ENCODE data around the gene CHRDL2. TPM values are rescaled to one million over a fixed set of nuclear protein-coding genes. Genes with fewer than 3 reads are reported as not detected.

The CHRDL2 gene
- polyA plus RNA-seq, 2 donors: 1.4 to 2.8 TPM

- Histone ChIP-seq H3K4me1 (ENCODE audit: control insufficient read depth in 2 of 2, insufficient read depth in 2 of 2, low read length in 1 of 2) (no peaks in the 10 kb centered on the region), H3K27ac (ENCODE audit: low read depth in 2 of 2, low read length in 1 of 2) (peak overlapping the region in 1 of 2 donors; percentile 33), H3K27me3 (ENCODE audit: control insufficient read depth in 1 of 2, insufficient read depth in 2 of 2, low read length in 2 of 2) (no peaks in the 10 kb centered on the region), H3K9me3 (ENCODE audit: control insufficient read depth in 2 of 2, insufficient read depth in 1 of 2, low read depth in 1 of 2, low read length in 1 of 2) (no peaks in the 10 kb centered on the region), H3K4me3 (ENCODE audit: low read depth in 1 of 2, low read length in 2 of 2) (no peak overlapping the region), H3K36me3 (ENCODE audit: control insufficient read depth in 2 of 2, insufficient read depth in 2 of 2, low read length in 1 of 2) (no peaks in the 10 kb centered on the region)
- 88 to 91% methylated on average over 5 of the region's 5 CpGs for WGBS, 2 donors
Measured at GRCh38 chr11:74719011-74719410, 12.2 kb downstream of the CHRDL2 start.

- H3K4me3 ChIP-seq (ENCODE audit: low read depth in 1 of 2, low read length in 2 of 2): no peak overlapping the region
- H3K27me3 ChIP-seq (ENCODE audit: control insufficient read depth in 1 of 2, insufficient read depth in 2 of 2, low read length in 2 of 2): no peaks in the 10 kb centered on the region
- H3K4me1 ChIP-seq (ENCODE audit: control insufficient read depth in 2 of 2, insufficient read depth in 2 of 2, low read length in 1 of 2): no peaks in the 10 kb centered on the region
- WGBS, 2 donors: 69 to 73% methylated on average over 5 of the region's 5 CpGs
- no peaks in the 10 kb centered on the region for H3K9me3 ChIP-seq (ENCODE audit: control insufficient read depth in 2 of 2, insufficient read depth in 1 of 2, low read depth in 1 of 2, low read length in 1 of 2)
- no peaks in the 10 kb centered on the region for H3K36me3 ChIP-seq (ENCODE audit: control insufficient read depth in 2 of 2, insufficient read depth in 2 of 2, low read length in 1 of 2)
- H3K27ac ChIP-seq (ENCODE audit: low read depth in 2 of 2, low read length in 1 of 2): peak overlapping the region; percentile 35 to 47
Measured at GRCh38 chr11:74717221-74717969, 13.8 kb downstream of the CHRDL2 start.

- H3K4me3 ChIP-seq (ENCODE audit: low read depth in 1 of 2, low read length in 2 of 2): no peak overlapping the region
- H3K27ac ChIP-seq (ENCODE audit: low read depth in 2 of 2, low read length in 1 of 2): no peak overlapping the region
- H3K27me3 ChIP-seq (ENCODE audit: control insufficient read depth in 1 of 2, insufficient read depth in 2 of 2, low read length in 2 of 2): no peaks in the 10 kb centered on the region
- H3K4me1 ChIP-seq (ENCODE audit: control insufficient read depth in 2 of 2, insufficient read depth in 2 of 2, low read length in 1 of 2): no peaks in the 10 kb centered on the region
- WGBS, 2 donors: 85 to 88% methylated on average over 7 of the region's 7 CpGs
- no peaks in the 10 kb centered on the region for H3K36me3 ChIP-seq (ENCODE audit: control insufficient read depth in 2 of 2, insufficient read depth in 2 of 2, low read length in 1 of 2)
- no peaks in the 10 kb centered on the region for H3K9me3 ChIP-seq (ENCODE audit: control insufficient read depth in 2 of 2, insufficient read depth in 1 of 2, low read depth in 1 of 2, low read length in 1 of 2)
Measured at GRCh38 chr11:74714904-74715303, 16.3 kb downstream of the CHRDL2 start.

DNA sequence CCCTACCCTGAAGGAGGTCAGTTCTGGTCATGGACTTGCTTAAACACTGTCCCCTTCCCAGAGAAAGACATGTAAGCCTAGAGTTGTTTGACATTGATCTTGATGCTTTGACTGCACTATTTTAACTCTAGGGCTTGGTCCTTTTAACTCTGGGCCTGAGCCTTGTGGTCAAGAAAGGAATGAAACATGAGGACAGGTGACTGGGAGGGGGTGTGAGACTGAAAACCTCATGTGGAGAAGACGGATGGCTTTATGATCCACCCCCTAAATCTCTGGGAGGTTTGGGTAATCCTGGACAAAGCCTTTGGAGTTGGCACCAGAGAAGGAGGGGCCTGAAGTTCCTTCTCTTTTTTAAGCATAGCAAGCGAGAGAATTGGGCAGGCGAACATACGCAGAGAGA lies 17.5 kb downstream of the CHRDL2 start:
- Histone ChIP-seq H3K4me1 (ENCODE audit: control insufficient read depth in 2 of 2, insufficient read depth in 2 of 2, low read length in 1 of 2) (no peaks in the 10 kb centered on the region), H3K27ac (ENCODE audit: low read depth in 2 of 2, low read length in 1 of 2) (no peak overlapping the region), H3K36me3 (ENCODE audit: control insufficient read depth in 2 of 2, insufficient read depth in 2 of 2, low read length in 1 of 2) (no peaks in the 10 kb centered on the region), H3K4me3 (ENCODE audit: low read depth in 1 of 2, low read length in 2 of 2) (no peak overlapping the region), H3K27me3 (ENCODE audit: control insufficient read depth in 1 of 2, insufficient read depth in 2 of 2, low read length in 2 of 2) (no peaks in the 10 kb centered on the region), H3K9me3 (ENCODE audit: control insufficient read depth in 2 of 2, insufficient read depth in 1 of 2, low read depth in 1 of 2, low read length in 1 of 2) (no peaks in the 10 kb centered on the region)
- WGBS, 2 donors: 67 to 68% methylated on average over 4 of the region's 4 CpGs

- Histone ChIP-seq H3K36me3 (ENCODE audit: control insufficient read depth in 2 of 2, insufficient read depth in 2 of 2, low read length in 1 of 2) (no peaks in the 10 kb centered on the region), H3K9me3 (ENCODE audit: control insufficient read depth in 2 of 2, insufficient read depth in 1 of 2, low read depth in 1 of 2, low read length in 1 of 2) (no peaks in the 10 kb centered on the region), H3K4me3 (ENCODE audit: low read depth in 1 of 2, low read length in 2 of 2) (no peak overlapping the region), H3K4me1 (ENCODE audit: control insufficient read depth in 2 of 2, insufficient read depth in 2 of 2, low read length in 1 of 2) (no peaks in the 10 kb centered on the region), H3K27ac (ENCODE audit: low read depth in 2 of 2, low read length in 1 of 2) (no peak overlapping the region), H3K27me3 (ENCODE audit: control insufficient read depth in 1 of 2, insufficient read depth in 2 of 2, low read length in 2 of 2) (no peaks in the 10 kb centered on the region)
- 60 to 68% methylated on average over 8 of the region's 8 CpGs for WGBS, 2 donors
Measured at GRCh38 chr11:74710281-74710938, 20.8 kb downstream of the CHRDL2 start.

GRCh38 chr11:74709175-74709574 lies 22.1 kb downstream of the CHRDL2 start:
- Histone ChIP-seq H3K9me3 (ENCODE audit: control insufficient read depth in 2 of 2, insufficient read depth in 1 of 2, low read depth in 1 of 2, low read length in 1 of 2) (no peaks in the 10 kb centered on the region), H3K4me3 (ENCODE audit: low read depth in 1 of 2, low read length in 2 of 2) (no peak overlapping the region), H3K27me3 (ENCODE audit: control insufficient read depth in 1 of 2, insufficient read depth in 2 of 2, low read length in 2 of 2) (no peaks in the 10 kb centered on the region), H3K36me3 (ENCODE audit: control insufficient read depth in 2 of 2, insufficient read depth in 2 of 2, low read length in 1 of 2) (no peaks in the 10 kb centered on the region), H3K4me1 (ENCODE audit: control insufficient read depth in 2 of 2, insufficient read depth in 2 of 2, low read length in 1 of 2) (no peaks in the 10 kb centered on the region), H3K27ac (ENCODE audit: low read depth in 2 of 2, low read length in 1 of 2) (no peak overlapping the region)
- WGBS, 2 donors: 61 to 67% methylated on average over 3 of the region's 3 CpGs

DNA sequence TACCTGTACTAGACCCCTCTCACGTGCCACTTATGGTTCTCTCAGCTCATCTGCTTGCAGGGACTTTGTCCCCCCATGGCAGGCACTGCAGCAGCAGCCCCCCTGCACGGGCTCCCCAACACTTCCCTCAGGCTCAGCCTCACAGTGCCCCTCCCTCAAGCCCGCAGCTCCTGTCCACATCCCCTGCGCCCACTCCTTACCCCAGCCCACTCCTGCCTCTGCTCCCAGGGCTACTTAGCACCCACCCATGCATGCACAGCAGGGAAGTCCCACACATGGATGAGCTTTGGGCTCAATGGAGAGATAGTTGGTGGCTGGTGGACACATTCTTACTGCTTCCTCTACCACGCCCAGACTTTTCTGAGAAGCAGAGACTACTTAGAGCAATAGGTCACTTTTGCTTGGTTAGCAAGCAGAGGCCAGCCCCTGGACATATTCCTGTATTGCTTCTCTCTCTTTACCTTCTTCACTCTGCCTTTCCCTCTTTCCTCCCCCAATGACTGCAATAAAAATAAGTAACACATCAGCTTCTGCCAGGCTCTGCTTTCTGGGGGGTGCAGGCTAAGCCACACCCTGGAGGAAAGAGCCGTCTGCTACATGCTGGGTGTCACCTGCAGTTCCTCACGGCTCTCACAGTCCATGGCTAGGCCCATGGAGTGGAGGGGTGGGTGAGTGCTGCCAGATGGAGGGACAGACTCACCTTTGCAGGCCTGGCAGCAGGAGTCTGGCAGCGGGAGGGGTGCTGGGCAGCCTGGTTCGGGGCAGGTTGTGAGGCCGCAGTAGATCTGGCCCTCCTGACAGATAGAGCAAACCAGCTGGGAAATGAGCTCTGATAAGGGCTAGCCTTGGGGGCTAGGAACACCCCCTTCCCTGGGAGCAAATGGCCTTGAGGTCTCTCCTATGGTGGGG lies 23.4 kb downstream of the CHRDL2 start:
- Histone ChIP-seq H3K27ac (ENCODE audit: low read depth in 2 of 2, low read length in 1 of 2) (no peak overlapping the region), H3K27me3 (ENCODE audit: control insufficient read depth in 1 of 2, insufficient read depth in 2 of 2, low read length in 2 of 2) (no peaks in the 10 kb centered on the region), H3K36me3 (ENCODE audit: control insufficient read depth in 2 of 2, insufficient read depth in 2 of 2, low read length in 1 of 2) (no peaks in the 10 kb centered on the region), H3K4me3 (ENCODE audit: low read depth in 1 of 2, low read length in 2 of 2) (no peak overlapping the region), H3K4me1 (ENCODE audit: control insufficient read depth in 2 of 2, insufficient read depth in 2 of 2, low read length in 1 of 2) (no peaks in the 10 kb centered on the region), H3K9me3 (ENCODE audit: control insufficient read depth in 2 of 2, insufficient read depth in 1 of 2, low read depth in 1 of 2, low read length in 1 of 2) (no peaks in the 10 kb centered on the region)
- 83 to 86% methylated on average over 9 to 10 of the region's 10 CpGs for WGBS, 2 donors

GRCh38 chr11:74707182-74707581 lies 24.0 kb downstream of the CHRDL2 start:
- Histone ChIP-seq H3K4me1 (ENCODE audit: control insufficient read depth in 2 of 2, insufficient read depth in 2 of 2, low read length in 1 of 2) (no peaks in the 10 kb centered on the region), H3K27ac (ENCODE audit: low read depth in 2 of 2, low read length in 1 of 2) (no peak overlapping the region), H3K4me3 (ENCODE audit: low read depth in 1 of 2, low read length in 2 of 2) (no peak overlapping the region), H3K36me3 (ENCODE audit: control insufficient read depth in 2 of 2, insufficient read depth in 2 of 2, low read length in 1 of 2) (no peaks in the 10 kb centered on the region), H3K27me3 (ENCODE audit: control insufficient read depth in 1 of 2, insufficient read depth in 2 of 2, low read length in 2 of 2) (no peaks in the 10 kb centered on the region), H3K9me3 (ENCODE audit: control insufficient read depth in 2 of 2, insufficient read depth in 1 of 2, low read depth in 1 of 2, low read length in 1 of 2) (no peaks in the 10 kb centered on the region)
- WGBS, 2 donors: 96 to 97% methylated on average over 3 of the region's 3 CpGs

DNA sequence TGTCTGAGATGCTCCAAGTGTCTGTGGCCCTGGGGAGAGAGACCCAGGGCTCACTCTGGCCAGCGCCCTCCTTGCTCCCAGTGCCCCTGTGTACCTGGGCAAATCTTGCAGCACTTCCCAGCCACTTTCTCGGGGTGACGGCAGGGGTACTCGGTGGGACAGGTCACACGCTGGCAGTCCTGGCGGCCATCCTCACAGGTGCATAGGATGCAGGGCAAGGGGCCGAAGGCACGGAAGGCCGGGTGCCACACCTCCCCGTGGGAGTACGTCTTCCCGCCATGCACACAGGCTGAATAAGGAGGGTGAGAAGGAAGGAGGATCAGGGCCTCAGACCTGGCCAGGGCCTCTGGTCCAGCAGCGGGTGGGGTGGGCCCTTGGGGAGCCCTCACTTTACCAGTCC lies 28.0 kb downstream of the CHRDL2 start:
- WGBS, 2 donors: 93 to 94% methylated on average over 12 to 13 of the region's 13 CpGs
- H3K9me3 ChIP-seq (ENCODE audit: control insufficient read depth in 2 of 2, insufficient read depth in 1 of 2, low read depth in 1 of 2, low read length in 1 of 2): no peaks in the 10 kb centered on the region

More for the DNA sequence above, 28.0 kb downstream of the CHRDL2 start:
- Histone ChIP-seq H3K27ac (ENCODE audit: low read depth in 2 of 2, low read length in 1 of 2) (no peak overlapping the region), H3K4me1 (ENCODE audit: control insufficient read depth in 2 of 2, insufficient read depth in 2 of 2, low read length in 1 of 2) (no peaks in the 10 kb centered on the region), H3K27me3 (ENCODE audit: control insufficient read depth in 1 of 2, insufficient read depth in 2 of 2, low read length in 2 of 2) (no peaks in the 10 kb centered on the region), H3K4me3 (ENCODE audit: low read depth in 1 of 2, low read length in 2 of 2) (no peak overlapping the region), H3K36me3 (ENCODE audit: control insufficient read depth in 2 of 2, insufficient read depth in 2 of 2, low read length in 1 of 2) (no peaks in the 10 kb centered on the region)
